NB4 (cell line): ENCODE results near the gene BTBD1.
A peak's percentile ranks its signal among the peaks of the same experiment; 100 is the strongest.

ENCODE experiments used
- DNase-seq: peaks from one replicate; pipeline ENCODE4 v3.0.0; 2010; ENCODE audit warnings: low read depth
- H3K4me3 ChIP-seq: one replicate; pipeline ENCODE4 v1.5.1; 2011; ENCODE audit warnings: mild to moderate bottlenecking, low read depth, low read length, moderate library complexity
- MYC ChIP-seq: IDR thresholded peaks from 2 replicates; pipeline ENCODE4 v1.6.1; 2011; ENCODE audit warnings: low read depth, low read length
- POLR2A ChIP-seq: IDR thresholded peaks from 2 replicates; pipeline ENCODE4 v1.6.1; 2011; ENCODE audit warnings: mild to moderate bottlenecking; ENCODE audit not compliant: insufficient read length; ENCODE audit errors: extremely low read depth
- TF ChIP-seq, protein P1 (sequence below): IDR thresholded peaks from one replicate; pipeline ENCODE4 v1.5.1; 2012; ENCODE audit warnings: low read depth, low read length
- TF ChIP-seq, protein P2 (sequence below): IDR thresholded peaks from 2 replicates; pipeline ENCODE4 v1.6.1; 2011; ENCODE audit warnings: low read depth, low read length

BTBD1 gene

GRCh38 chr15:82993144-82993543 is 73.9 kb downstream of the BTBD1 start:
- TF ChIP-seq POLR2A (no peak), MYC (no peak)
- TF ChIP-seq, protein P1, sequence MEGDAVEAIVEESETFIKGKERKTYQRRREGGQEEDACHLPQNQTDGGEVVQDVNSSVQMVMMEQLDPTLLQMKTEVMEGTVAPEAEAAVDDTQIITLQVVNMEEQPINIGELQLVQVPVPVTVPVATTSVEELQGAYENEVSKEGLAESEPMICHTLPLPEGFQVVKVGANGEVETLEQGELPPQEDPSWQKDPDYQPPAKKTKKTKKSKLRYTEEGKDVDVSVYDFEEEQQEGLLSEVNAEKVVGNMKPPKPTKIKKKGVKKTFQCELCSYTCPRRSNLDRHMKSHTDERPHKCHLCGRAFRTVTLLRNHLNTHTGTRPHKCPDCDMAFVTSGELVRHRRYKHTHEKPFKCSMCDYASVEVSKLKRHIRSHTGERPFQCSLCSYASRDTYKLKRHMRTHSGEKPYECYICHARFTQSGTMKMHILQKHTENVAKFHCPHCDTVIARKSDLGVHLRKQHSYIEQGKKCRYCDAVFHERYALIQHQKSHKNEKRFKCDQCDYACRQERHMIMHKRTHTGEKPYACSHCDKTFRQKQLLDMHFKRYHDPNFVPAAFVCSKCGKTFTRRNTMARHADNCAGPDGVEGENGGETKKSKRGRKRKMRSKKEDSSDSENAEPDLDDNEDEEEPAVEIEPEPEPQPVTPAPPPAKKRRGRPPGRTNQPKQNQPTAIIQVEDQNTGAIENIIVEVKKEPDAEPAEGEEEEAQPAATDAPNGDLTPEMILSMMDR: no peak
- TF ChIP-seq, protein P2, sequence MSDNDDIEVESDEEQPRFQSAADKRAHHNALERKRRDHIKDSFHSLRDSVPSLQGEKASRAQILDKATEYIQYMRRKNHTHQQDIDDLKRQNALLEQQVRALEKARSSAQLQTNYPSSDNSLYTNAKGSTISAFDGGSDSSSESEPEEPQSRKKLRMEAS: no peak
- no peak for DNase-seq
- H3K4me3 ChIP-seq: no peak overlapping the region

- no peak for DNase-seq
- H3K4me3 ChIP-seq: no peak overlapping the region
- TF ChIP-seq POLR2A (no peak), MYC (no peak)
- TF ChIP-seq, protein P1: no peak
- TF ChIP-seq, protein P2: no peak
Measured at GRCh38 chr15:82992436-82992998, 74.5 kb downstream of the BTBD1 start.

DNA sequence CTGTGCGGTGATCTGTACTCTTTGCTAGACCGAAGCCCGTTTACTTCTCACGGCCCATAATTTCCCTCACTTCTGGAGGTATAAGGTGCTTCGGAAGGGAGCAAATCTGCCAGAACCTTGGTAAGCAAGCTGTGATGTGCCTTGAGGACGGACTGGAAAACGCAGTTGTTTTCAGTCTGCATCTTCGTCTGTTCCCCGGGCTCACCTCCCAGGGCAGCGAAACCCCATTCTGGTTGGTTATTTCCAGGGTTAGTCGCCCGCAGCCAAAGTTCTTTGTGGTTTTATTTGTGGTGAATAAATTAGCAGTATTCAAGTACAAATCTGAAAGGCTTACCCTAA is 80.6 kb downstream of the BTBD1 start:
- peak; percentile 45 for DNase-seq
- peak overlapping the region; percentile 99 for H3K4me3 ChIP-seq
- TF ChIP-seq, protein P2: no peak
- TF ChIP-seq MYC: no peak
- TF ChIP-seq, protein P1: no peak
- TF ChIP-seq POLR2A: no peak

- TF ChIP-seq, protein P1: no peak
- TF ChIP-seq, protein P2: peak; percentile 42; the same call in 1 of the 2 replicates
- TF ChIP-seq POLR2A: peak; percentile 68
- no peak for TF ChIP-seq MYC
- DNase-seq: peak; percentile 96
- peak within 1 kb of the TSS; percentile 99 for H3K4me3 ChIP-seq
Measured at GRCh38 chr15:82985688-82986441, 81.2 kb downstream of the BTBD1 start, which contains the start of gene RAMAC. TSS of gene RAMAC (plus strand) at chr15:82986210. CDS start at chr15:82989019, 2,809 bp downstream.

DNA sequence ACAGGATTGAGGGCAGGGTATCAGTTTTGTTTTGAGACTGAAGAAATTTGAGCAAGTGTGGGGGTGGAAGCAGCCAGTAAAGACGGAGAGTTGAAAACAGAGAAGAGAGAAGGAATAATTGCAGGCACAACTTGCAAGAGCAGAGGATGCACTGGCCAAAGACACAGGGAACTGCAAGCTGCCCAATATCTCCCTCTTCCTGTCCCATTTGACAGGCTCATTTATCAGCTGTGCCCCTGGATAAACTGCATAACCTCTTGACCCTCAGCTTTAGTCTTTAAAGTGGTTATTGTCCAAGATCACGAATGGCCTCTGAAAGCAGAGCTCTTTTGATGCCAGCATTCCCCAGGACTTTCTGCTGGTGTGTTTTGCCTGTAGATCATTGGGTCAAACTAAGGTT is 86.1 kb downstream of the BTBD1 start:
- TF ChIP-seq MYC: no peak
- no peak for DNase-seq
- no peak overlapping the region for H3K4me3 ChIP-seq

GRCh38 chr15:82979726-82980125 is 87.3 kb downstream of the BTBD1 start:
- no peak overlapping the region for H3K4me3 ChIP-seq
- TF ChIP-seq MYC: no peak
- TF ChIP-seq, protein P2: no peak
- TF ChIP-seq, protein P1: no peak
- TF ChIP-seq POLR2A: no peak
- no peak for DNase-seq
